ENCODE measurements around the gene SPSB3.

Gene SPSB3

DNA sequence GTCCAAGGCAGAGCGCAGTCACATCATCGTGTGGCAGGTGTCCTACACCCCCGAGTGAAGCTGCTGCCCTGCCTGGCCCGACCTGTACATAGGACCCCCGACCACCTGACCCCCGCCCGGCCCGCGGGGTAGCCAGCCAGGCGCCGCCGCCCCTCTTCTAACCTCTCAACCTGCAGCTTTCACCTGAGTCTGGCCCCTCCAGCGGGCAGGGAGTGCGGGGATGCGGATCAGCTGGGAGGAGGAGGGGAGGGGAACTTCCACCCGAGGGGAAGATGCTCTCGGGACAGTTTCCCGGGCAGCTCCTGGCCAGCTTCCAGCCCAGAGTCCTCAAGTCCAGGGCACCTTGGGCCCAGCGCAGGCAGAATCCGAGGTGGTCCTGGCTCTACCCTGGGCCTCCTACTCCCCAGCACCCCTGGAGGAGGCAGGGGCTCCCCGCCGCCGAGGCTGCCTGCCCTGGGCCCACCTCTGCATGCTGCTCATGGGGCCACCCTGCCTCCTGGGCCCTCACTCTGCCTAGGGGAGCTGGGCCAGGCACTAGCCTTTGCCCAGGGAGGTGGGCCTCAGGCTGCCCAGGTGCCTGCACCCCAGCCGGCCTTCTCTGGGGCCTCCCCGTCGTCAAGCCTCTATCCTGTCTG lies 13.5 kb downstream of the SPSB3 start (continued):
- TF ChIP-seq ESRRG (CRISPR knock-in tag; IDR thresholded peaks at IDR 0.05): no peak
- TF ChIP-seq, protein P1, sequence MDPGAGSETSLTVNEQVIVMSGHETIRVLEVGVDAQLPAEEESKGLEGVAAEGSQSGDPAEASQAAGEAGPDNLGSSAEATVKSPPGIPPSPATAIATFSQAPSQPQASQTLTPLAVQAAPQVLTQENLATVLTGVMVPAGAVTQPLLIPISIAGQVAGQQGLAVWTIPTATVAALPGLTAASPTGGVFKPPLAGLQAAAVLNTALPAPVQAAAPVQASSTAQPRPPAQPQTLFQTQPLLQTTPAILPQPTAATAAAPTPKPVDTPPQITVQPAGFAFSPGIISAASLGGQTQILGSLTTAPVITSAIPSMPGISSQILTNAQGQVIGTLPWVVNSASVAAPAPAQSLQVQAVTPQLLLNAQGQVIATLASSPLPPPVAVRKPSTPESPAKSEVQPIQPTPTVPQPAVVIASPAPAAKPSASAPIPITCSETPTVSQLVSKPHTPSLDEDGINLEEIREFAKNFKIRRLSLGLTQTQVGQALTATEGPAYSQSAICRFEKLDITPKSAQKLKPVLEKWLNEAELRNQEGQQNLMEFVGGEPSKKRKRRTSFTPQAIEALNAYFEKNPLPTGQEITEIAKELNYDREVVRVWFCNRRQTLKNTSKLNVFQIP (CRISPR knock-in tag; IDR thresholded peaks at IDR 0.05; ENCODE audit: borderline replicate concordance, low read depth): no peak
- no peak for TF ChIP-seq ISL1 (CRISPR knock-in tag; IDR thresholded peaks at IDR 0.05)
- TF ChIP-seq PPARA (CRISPR knock-in tag; IDR thresholded peaks at IDR 0.05; ENCODE audit: borderline replicate concordance): no peak
- TF ChIP-seq ZFP30 (CRISPR knock-in tag; IDR thresholded peaks at IDR 0.05): no peak
- no peak for TF ChIP-seq ZFP3 (CRISPR knock-in tag; IDR thresholded peaks at IDR 0.05)

- TF ChIP-seq ZNF8 (CRISPR knock-in tag; IDR thresholded peaks at IDR 0.05): no peak
- no peak for TF ChIP-seq ZFP3 (CRISPR knock-in tag; IDR thresholded peaks at IDR 0.05)
- TF ChIP-seq, protein P2, sequence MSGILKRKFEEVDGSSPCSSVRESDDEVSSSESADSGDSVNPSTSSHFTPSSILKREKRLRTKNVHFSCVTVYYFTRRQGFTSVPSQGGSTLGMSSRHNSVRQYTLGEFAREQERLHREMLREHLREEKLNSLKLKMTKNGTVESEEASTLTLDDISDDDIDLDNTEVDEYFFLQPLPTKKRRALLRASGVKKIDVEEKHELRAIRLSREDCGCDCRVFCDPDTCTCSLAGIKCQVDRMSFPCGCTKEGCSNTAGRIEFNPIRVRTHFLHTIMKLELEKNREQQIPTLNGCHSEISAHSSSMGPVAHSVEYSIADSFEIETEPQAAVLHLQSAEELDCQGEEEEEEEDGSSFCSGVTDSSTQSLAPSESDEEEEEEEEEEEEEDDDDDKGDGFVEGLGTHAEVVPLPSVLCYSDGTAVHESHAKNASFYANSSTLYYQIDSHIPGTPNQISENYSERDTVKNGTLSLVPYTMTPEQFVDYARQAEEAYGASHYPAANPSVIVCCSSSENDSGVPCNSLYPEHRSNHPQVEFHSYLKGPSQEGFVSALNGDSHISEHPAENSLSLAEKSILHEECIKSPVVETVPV (CRISPR knock-in tag; IDR thresholded peaks at IDR 0.05): no peak
- TF ChIP-seq ZC3H10 (CRISPR knock-in tag; IDR thresholded peaks at IDR 0.05): no peak
- TF ChIP-seq, protein P3, sequence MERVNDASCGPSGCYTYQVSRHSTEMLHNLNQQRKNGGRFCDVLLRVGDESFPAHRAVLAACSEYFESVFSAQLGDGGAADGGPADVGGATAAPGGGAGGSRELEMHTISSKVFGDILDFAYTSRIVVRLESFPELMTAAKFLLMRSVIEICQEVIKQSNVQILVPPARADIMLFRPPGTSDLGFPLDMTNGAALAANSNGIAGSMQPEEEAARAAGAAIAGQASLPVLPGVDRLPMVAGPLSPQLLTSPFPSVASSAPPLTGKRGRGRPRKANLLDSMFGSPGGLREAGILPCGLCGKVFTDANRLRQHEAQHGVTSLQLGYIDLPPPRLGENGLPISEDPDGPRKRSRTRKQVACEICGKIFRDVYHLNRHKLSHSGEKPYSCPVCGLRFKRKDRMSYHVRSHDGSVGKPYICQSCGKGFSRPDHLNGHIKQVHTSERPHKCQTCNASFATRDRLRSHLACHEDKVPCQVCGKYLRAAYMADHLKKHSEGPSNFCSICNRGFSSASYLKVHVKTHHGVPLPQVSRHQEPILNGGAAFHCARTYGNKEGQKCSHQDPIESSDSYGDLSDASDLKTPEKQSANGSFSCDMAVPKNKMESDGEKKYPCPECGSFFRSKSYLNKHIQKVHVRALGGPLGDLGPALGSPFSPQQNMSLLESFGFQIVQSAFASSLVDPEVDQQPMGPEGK (CRISPR knock-in tag; IDR thresholded peaks at IDR 0.05; ENCODE audit: borderline replicate concordance): no peak
- no peak for TF ChIP-seq GLIS3 (CRISPR knock-in tag; IDR thresholded peaks at IDR 0.05)
- TF ChIP-seq TCF4 (CRISPR knock-in tag; IDR thresholded peaks at IDR 0.05; ENCODE audit: borderline replicate concordance): no peak
- TF ChIP-seq CSDC2 (CRISPR knock-in tag; IDR thresholded peaks at IDR 0.05): no peak
- no peak for TF ChIP-seq ARNTL (CRISPR knock-in tag; IDR thresholded peaks at IDR 0.05; ENCODE audit: borderline replicate concordance, low read depth)
- TF ChIP-seq PPARA (CRISPR knock-in tag; IDR thresholded peaks at IDR 0.05; ENCODE audit: borderline replicate concordance): no peak
- no peak for TF ChIP-seq TOX (CRISPR knock-in tag; IDR thresholded peaks at IDR 0.05; ENCODE audit: borderline replicate concordance)
- TF ChIP-seq ZNF565 (CRISPR knock-in tag; conservative IDR thresholded peaks at IDR 0.05; ENCODE audit: low read depth): no peak
- TF ChIP-seq, protein P1 (CRISPR knock-in tag; IDR thresholded peaks at IDR 0.05; ENCODE audit: borderline replicate concordance, low read depth): no peak
- no peak for TF ChIP-seq ZNF70 (CRISPR knock-in tag; IDR thresholded peaks at IDR 0.05)
- no peak for TF ChIP-seq ISL1 (CRISPR knock-in tag; IDR thresholded peaks at IDR 0.05)
- TF ChIP-seq SNAI2 (CRISPR knock-in tag; IDR thresholded peaks at IDR 0.05): no peak
Observed at GRCh38 chr16:1768061-1768766, 14.2 kb downstream of the SPSB3 start.

DNA sequence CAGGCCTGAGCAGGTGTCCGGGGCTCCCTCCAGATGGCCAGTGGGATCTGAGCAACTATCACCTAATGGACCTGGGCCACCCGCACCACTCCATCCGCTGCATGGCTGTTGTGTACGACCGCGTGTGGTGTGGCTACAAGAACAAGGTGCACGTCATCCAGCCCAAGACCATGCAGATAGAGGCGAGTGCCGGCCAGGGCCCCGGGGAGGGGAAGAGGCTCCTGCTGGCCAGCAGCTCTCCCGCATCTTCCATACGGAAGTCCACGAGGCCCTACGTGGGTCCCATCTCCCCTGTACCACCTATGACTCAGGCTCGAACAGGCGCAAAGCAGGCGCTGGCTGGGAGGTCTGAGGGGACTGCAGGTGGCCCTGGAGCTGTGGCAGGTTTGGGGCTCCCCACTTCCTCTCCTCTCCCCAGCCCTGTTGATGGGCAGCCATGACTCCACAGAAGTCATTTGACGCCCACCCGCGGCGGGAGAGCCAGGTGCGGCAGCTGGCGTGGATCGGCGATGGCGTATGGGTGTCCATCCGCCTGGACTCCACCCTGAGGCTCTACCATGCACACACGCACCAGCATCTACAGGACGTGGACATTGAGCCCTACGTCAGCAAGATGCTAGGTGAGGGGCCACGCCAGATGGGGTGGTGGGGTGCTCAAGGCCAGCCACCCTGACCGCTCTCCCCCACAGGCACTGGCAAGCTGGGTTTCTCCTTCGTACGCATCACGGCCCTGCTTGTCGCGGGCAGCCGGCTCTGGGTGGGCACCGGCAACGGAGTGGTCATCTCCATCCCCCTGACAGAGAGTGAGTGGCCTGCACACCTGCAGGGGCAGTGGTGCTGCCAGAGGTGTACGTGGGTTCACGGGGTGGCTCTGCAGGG lies 15.0 kb downstream of the SPSB3 start:
- TF ChIP-seq, protein P1 (CRISPR knock-in tag; IDR thresholded peaks at IDR 0.05; ENCODE audit: borderline replicate concordance, low read depth): no peak
- no peak for TF ChIP-seq OSR1 (CRISPR knock-in tag; IDR thresholded peaks at IDR 0.05)
- TF ChIP-seq, protein P3 (CRISPR knock-in tag; IDR thresholded peaks at IDR 0.05; ENCODE audit: borderline replicate concordance): no peak
- no peak for TF ChIP-seq ZFP30 (CRISPR knock-in tag; IDR thresholded peaks at IDR 0.05)
- TF ChIP-seq ZNF8 (CRISPR knock-in tag; IDR thresholded peaks at IDR 0.05): no peak
- no peak for TF ChIP-seq PPARA (CRISPR knock-in tag; IDR thresholded peaks at IDR 0.05; ENCODE audit: borderline replicate concordance)
- TF ChIP-seq, protein P4, sequence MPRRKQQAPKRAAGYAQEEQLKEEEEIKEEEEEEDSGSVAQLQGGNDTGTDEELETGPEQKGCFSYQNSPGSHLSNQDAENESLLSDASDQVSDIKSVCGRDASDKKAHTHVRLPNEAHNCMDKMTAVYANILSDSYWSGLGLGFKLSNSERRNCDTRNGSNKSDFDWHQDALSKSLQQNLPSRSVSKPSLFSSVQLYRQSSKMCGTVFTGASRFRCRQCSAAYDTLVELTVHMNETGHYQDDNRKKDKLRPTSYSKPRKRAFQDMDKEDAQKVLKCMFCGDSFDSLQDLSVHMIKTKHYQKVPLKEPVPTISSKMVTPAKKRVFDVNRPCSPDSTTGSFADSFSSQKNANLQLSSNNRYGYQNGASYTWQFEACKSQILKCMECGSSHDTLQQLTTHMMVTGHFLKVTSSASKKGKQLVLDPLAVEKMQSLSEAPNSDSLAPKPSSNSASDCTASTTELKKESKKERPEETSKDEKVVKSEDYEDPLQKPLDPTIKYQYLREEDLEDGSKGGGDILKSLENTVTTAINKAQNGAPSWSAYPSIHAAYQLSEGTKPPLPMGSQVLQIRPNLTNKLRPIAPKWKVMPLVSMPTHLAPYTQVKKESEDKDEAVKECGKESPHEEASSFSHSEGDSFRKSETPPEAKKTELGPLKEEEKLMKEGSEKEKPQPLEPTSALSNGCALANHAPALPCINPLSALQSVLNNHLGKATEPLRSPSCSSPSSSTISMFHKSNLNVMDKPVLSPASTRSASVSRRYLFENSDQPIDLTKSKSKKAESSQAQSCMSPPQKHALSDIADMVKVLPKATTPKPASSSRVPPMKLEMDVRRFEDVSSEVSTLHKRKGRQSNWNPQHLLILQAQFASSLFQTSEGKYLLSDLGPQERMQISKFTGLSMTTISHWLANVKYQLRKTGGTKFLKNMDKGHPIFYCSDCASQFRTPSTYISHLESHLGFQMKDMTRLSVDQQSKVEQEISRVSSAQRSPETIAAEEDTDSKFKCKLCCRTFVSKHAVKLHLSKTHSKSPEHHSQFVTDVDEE (CRISPR knock-in tag; IDR thresholded peaks at IDR 0.05): no peak
- TF ChIP-seq ZFP3 (CRISPR knock-in tag; IDR thresholded peaks at IDR 0.05): no peak
- no peak for TF ChIP-seq ZNF565 (CRISPR knock-in tag; conservative IDR thresholded peaks at IDR 0.05; ENCODE audit: low read depth)
- TF ChIP-seq ZC3H10 (CRISPR knock-in tag; IDR thresholded peaks at IDR 0.05): no peak
- TF ChIP-seq BACH2 (CRISPR knock-in tag; IDR thresholded peaks at IDR 0.05; ENCODE audit: borderline replicate concordance): no peak
- no peak for TF ChIP-seq ZNF70 (CRISPR knock-in tag; IDR thresholded peaks at IDR 0.05)
- no peak for ATAC-seq

More at GRCh38 chr16:1768061-1768766, 14.2 kb downstream of the SPSB3 start:
- ATAC-seq: no peak

Measured in SK-N-SH treated with all-trans-retinoic acid at 6 μM for 48 hours (cell line).